OCI-LY3 (cell line): ENCODE measurements around the gene GRID1.

Experiments
- EZH2phosphoT487 ChIP-seq: fragments of 200-600 bp; shearing (Covaris generic); IDR thresholded peaks from 2 replicates; pipeline ENCODE4 v1.6.1; 2018; ENCODE audit warnings: antibody characterized with exemption, mixed run types, low read depth
- TF ChIP-seq, protein P1 (sequence below): fragments of 200-600, 300-600 bp; sonication (generic); IDR thresholded peaks from 2 replicates; pipeline ENCODE4 v1.5.1; 2014; ENCODE audit warnings: antibody characterized with exemption, low read length, low read depth

DNA sequence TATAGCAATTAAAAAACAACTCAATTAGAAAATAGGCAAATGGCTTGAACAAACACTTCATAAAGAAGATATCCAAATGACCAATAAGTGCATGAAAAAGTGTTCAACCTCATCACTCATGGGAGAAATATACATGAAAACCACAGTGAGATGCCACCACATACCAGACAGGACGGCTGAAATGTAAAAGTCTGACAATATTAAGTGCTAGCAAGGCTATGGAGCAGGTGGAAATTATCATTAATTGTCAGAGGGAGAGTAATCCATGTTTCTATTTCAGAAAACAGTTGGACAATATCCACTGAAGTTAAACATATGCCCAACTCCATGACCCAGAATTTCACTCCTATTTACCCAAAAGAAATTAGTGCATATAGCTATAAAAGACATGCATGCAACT is 42.6 kb upstream of the GRID1 start:
- TF ChIP-seq, protein P1, sequence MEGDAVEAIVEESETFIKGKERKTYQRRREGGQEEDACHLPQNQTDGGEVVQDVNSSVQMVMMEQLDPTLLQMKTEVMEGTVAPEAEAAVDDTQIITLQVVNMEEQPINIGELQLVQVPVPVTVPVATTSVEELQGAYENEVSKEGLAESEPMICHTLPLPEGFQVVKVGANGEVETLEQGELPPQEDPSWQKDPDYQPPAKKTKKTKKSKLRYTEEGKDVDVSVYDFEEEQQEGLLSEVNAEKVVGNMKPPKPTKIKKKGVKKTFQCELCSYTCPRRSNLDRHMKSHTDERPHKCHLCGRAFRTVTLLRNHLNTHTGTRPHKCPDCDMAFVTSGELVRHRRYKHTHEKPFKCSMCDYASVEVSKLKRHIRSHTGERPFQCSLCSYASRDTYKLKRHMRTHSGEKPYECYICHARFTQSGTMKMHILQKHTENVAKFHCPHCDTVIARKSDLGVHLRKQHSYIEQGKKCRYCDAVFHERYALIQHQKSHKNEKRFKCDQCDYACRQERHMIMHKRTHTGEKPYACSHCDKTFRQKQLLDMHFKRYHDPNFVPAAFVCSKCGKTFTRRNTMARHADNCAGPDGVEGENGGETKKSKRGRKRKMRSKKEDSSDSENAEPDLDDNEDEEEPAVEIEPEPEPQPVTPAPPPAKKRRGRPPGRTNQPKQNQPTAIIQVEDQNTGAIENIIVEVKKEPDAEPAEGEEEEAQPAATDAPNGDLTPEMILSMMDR: no peak
- no peak for TF ChIP-seq EZH2phosphoT487
